Smooth muscle cell (in vitro differentiated cells): ENCODE results near the gene IL6ST. TPM values are rescaled to one million over a fixed set of nuclear protein-coding genes. Genes with fewer than 3 reads are reported as not detected.

Experiments used
- DNase-seq: peaks from one replicate; lab custom pipeline; 2025; ENCODE audit not compliant: unreplicated experiment; lab: John Stamatoyannopoulos, UW
- H2AFZ ChIP-seq: fragments of 200-600 bp; sonication (generic); 2 replicates; pipeline ENCODE4 v1.6.0; 2016; ENCODE audit warnings: antibody characterized with exemption, low read depth, mild to moderate bottlenecking
- H3F3A ChIP-seq: fragments of 200-600 bp; sonication (generic); 2 replicates; pipeline ENCODE4 v1.6.0; 2017; ENCODE audit warnings: antibody characterized with exemption, low read depth
- H3K27ac ChIP-seq: fragments of 200-600 bp; sonication (generic); 2 replicates; pipeline ENCODE4 v1.5.1; 2016; ENCODE audit warnings: low read depth, mild to moderate bottlenecking
- H3K27me3 ChIP-seq: fragments of 200-600 bp; sonication (generic); 2 replicates; pipeline ENCODE4 v1.6.1; 2016; ENCODE audit warnings: low read depth, mild to moderate bottlenecking
- H3K36me3 ChIP-seq: fragments of 200-600 bp; sonication (generic); 2 replicates; pipeline ENCODE4 v1.5.1; 2016; ENCODE audit warnings: low read depth
- H3K4me1 ChIP-seq: fragments of 200-600 bp; sonication (generic); 2 replicates; pipeline ENCODE4 v1.5.1; 2016; ENCODE audit warnings: low read depth
- H3K4me2 ChIP-seq: fragments of 200-600 bp; sonication (generic); 2 replicates; pipeline ENCODE4 v1.6.0; 2016; ENCODE audit warnings: mild to moderate bottlenecking
- H3K4me3 ChIP-seq: fragments of 200-600 bp; sonication (generic); 2 replicates; pipeline ENCODE4 v1.5.1; 2016; ENCODE audit warnings: mild to moderate bottlenecking
- H3K79me2 ChIP-seq: fragments of 200-600 bp; sonication (generic); 2 replicates; pipeline ENCODE4 v1.6.0; 2016; ENCODE audit warnings: low read depth, mild to moderate bottlenecking
- H3K9ac ChIP-seq: fragments of 200-600 bp; sonication (generic); 2 replicates; pipeline ENCODE4 v1.6.0; 2016; ENCODE audit warnings: low read depth
- H3K9me3 ChIP-seq: fragments of 200-600 bp; sonication (generic); replicated peaks from 2 replicates; pipeline ENCODE4 v1.5.1; 2016; ENCODE audit warnings: low read depth
- H4K20me1 ChIP-seq: fragments of 200-600 bp; sonication (generic); 2 replicates; pipeline ENCODE4 v1.6.0; 2016; ENCODE audit warnings: low read depth
- CTCF ChIP-seq: fragments of 200-600 bp; sonication (generic); IDR thresholded peaks from 2 replicates; pipeline ENCODE4 v1.5.1; 2017; ENCODE audit warnings: borderline replicate concordance, mild to moderate bottlenecking, antibody characterized with exemption; ENCODE audit not compliant: insufficient read depth, poor library complexity, severe bottlenecking
- WGBS: methylation state at CpG from one replicate; pipeline ENCODE4 v1.1.7; 2016; ENCODE audit warnings: low lambda C conversion rate; 5-methylcytosine and 5-hydroxymethylcytosine counted together
- polyA plus RNA-seq: library from polyadenylated mRNA; unstranded; fragments of >200 nt; fragmentation: Nextera tagmentation; extraction: Ambion mirVana; gene quantifications from 2 replicates; pipeline ENCODE4 v1.2.1, GENCODE V29; 2016
- total RNA-seq: library from RNA; depleted of rRNA; stranded (reverse); fragments of >200 nt; gene quantifications from 2 replicates; pipeline ENCODE4 v1.2.3, GENCODE V29; 2014

IL6ST gene
- total and polyA plus RNA-seq, 2 experiments from 2014 or later = 555 to 1,401 TPM

- no peak for DNase-seq
- H3K36me3 ChIP-seq = peaks cover 21% of the 10 kb centered on the region
- no peaks in the 10 kb centered on the region for H3K27me3 ChIP-seq
- peaks cover 7% of the 10 kb centered on the region for H3K4me1 ChIP-seq
- H3K9ac ChIP-seq = no peak overlapping the region
- 0% methylated on average over 1 of the region's 1 CpG for WGBS
- H3K4me3 ChIP-seq = no peak overlapping the region
- H3K4me2 ChIP-seq = peak overlapping the region; percentile 20
- H4K20me1 ChIP-seq = peaks cover 100% of the 10 kb centered on the region
- no peaks in the 10 kb centered on the region for H3K9me3 ChIP-seq
- H3K79me2 ChIP-seq = peaks cover 100% of the 10 kb centered on the region
- no peak for TF ChIP-seq CTCF
- H3K27ac ChIP-seq = peak overlapping the region; percentile 54
- no peak overlapping the region for H2AFZ ChIP-seq
- H3F3A ChIP-seq = peaks cover 17% of the 10 kb centered on the region
These were observed 24.8 kb downstream of the IL6ST start for GRCh38 chr5:55969956-55970355.

GRCh38 chr5:55966284-55966683 lies 28.5 kb downstream of the IL6ST start:
- Histone ChIP-seq H3K9ac (no peak overlapping the region), H3K27me3 (no peaks in the 10 kb centered on the region), H3K4me1 (peaks cover 7% of the 10 kb centered on the region), H2AFZ (no peak overlapping the region), H3K9me3 (no peaks in the 10 kb centered on the region), H3K79me2 (peaks cover 91% of the 10 kb centered on the region), H4K20me1 (peaks cover 94% of the 10 kb centered on the region), H3K27ac (peak overlapping the region; percentile 61), H3K36me3 (peaks cover 38% of the 10 kb centered on the region), H3K4me3 (no peak overlapping the region), H3K4me2 (no peak overlapping the region), H3F3A (peaks cover 22% of the 10 kb centered on the region)
- DNase-seq = no peak
- no peak for TF ChIP-seq CTCF

- Histone ChIP-seq H3K79me2 (peaks cover 89% of the 10 kb centered on the region), H3K4me1 (peaks cover 7% of the 10 kb centered on the region), H4K20me1 (peaks cover 93% of the 10 kb centered on the region), H3K36me3 (peaks cover 43% of the 10 kb centered on the region), H3K27me3 (no peaks in the 10 kb centered on the region), H3K9me3 (no peaks in the 10 kb centered on the region), H3K4me3 (no peak overlapping the region), H3F3A (peaks cover 22% of the 10 kb centered on the region), H3K9ac (no peak overlapping the region), H3K4me2 (no peak overlapping the region), H3K27ac (peak overlapping the region; percentile 61), H2AFZ (no peak overlapping the region)
- no peak for DNase-seq
- TF ChIP-seq CTCF = no peak
- 84% methylated on average over 6 of the region's 6 CpGs for WGBS
These were observed 29.2 kb downstream of the IL6ST start for GRCh38 chr5:55965525-55965924.

GRCh38 chr5:55960779-55961178 lies 34.0 kb downstream of the IL6ST start:
- Histone ChIP-seq H3K27me3 (no peaks in the 10 kb centered on the region), H4K20me1 (peaks cover 86% of the 10 kb centered on the region), H3K4me1 (no peaks in the 10 kb centered on the region), H3K36me3 (peaks cover 45% of the 10 kb centered on the region), H3K27ac (no peak overlapping the region), H3K9ac (no peak overlapping the region), H3K4me3 (no peak overlapping the region), H3K4me2 (no peak overlapping the region), H2AFZ (no peak overlapping the region), H3K79me2 (peaks cover 85% of the 10 kb centered on the region), H3F3A (peaks cover 23% of the 10 kb centered on the region), H3K9me3 (peaks cover 3% of the 10 kb centered on the region)
- 96% methylated on average over 7 of the region's 7 CpGs for WGBS
- no peak for TF ChIP-seq CTCF
- no peak for DNase-seq
